ENCODE measurements around the gene PSMA6. TPM values are rescaled to one million over a fixed set of nuclear protein-coding genes. Genes with fewer than 3 reads are reported as not detected.

Gene PSMA6
- 100 to 1,000 TPM; 178 to 197 TPM for total RNA-seq

DNA sequence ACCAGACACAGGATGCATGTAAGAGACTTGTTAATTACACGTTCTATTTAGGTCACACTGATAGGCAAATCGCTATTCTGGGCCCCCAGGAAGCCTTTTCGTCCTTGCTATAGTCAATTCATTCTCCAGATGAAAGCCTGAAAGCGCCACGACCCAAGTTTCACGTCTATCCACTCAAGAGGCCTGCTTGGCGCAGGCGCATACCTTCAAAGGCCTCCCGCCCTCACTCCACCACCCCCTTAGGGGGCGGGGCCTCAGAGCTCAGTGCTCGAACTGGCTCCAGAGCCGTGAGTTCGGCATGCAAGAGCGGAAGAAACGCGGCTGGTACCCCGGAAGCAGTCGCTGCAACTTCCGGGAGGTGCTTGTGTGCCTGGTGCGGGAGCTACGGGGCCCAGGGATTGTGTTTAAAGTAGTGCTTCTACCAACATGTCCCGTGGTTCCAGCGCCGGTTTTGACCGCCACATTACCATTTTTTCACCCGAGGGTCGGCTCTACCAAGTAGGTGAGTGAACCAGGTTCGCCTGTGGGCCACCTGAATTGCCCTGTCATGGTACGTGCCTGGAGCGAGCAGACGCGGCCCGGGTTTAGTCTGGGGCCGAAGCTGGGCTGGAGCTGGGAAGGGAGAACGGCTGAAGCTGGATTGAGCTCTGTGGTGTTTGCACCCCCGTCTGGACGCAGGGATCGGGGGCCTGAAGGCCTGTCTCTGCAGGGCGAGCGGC, at the start of gene PSMA6:
TSS of gene PSMA6 (plus strand) at position 332 of the 719 bp plus-strand sequence. CDS start at position 427, 95 bp downstream.
- H3K4me1 ChIP-seq = peaks cover 19% of the 10 kb centered on the region
- TF ChIP-seq, protein P1, sequence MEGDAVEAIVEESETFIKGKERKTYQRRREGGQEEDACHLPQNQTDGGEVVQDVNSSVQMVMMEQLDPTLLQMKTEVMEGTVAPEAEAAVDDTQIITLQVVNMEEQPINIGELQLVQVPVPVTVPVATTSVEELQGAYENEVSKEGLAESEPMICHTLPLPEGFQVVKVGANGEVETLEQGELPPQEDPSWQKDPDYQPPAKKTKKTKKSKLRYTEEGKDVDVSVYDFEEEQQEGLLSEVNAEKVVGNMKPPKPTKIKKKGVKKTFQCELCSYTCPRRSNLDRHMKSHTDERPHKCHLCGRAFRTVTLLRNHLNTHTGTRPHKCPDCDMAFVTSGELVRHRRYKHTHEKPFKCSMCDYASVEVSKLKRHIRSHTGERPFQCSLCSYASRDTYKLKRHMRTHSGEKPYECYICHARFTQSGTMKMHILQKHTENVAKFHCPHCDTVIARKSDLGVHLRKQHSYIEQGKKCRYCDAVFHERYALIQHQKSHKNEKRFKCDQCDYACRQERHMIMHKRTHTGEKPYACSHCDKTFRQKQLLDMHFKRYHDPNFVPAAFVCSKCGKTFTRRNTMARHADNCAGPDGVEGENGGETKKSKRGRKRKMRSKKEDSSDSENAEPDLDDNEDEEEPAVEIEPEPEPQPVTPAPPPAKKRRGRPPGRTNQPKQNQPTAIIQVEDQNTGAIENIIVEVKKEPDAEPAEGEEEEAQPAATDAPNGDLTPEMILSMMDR (IDR thresholded peaks at IDR 0.05) = no peak
- H3K36me3 ChIP-seq = no peaks in the 10 kb centered on the region
- no peaks in the 10 kb centered on the region for H3K9me3 ChIP-seq
- H3K27ac ChIP-seq = peak within 1 kb of the TSS; percentile 83
- no peaks in the 10 kb centered on the region for H3K27me3 ChIP-seq
- peak within 1 kb of the TSS; percentile 94 to 97 for H3K9ac ChIP-seq (ENCODE audit: low read depth in 2 of 2, low read length in 2 of 2)
- peak; percentile 100 for DNase-seq
- intact Hi-C loops (cut with DNase I) = loop anchor here (2.0 kb wide), 1 partner anchor 113 kb away; the partner anchor contains the start of gene NFKBIA
- H3K4me3 ChIP-seq = peak within 1 kb of the TSS; percentile 54

DNA sequence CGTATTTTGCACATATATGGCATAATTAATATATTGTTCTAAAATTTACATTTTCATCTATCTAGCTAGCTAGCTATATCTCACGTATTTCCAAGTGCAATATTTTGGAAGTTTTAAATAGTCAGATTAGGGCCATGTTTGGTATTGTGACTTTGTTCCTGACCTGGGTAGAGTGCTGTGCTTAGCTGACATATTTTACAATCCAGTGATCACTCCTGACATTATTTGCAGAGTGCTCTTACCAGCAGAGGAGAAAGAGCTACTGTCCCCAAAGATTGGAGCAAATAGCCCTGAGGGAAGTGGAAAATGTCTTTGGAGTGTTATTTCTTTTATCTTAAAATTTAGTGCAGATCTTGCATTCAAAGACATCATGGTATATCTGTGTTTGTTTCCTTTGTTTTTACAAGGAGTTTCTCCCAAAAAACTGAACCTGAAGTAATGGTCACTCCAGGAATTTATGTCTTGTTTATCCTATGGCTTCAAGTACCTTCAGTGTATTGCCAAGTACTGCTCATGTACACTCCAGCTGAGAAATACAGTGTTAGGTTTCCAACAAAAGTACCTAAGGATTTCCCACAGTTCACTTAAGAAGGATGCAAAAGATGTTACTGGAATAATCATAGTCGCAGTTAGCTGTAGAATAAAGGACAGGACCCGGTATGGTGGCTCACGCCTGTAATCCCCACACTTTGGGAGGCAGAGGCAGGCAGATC, 49.4 kb upstream of the PSMA6 start:
- no peak for DNase-seq
- H3K9me3 ChIP-seq = no peaks in the 10 kb centered on the region
- no peaks in the 10 kb centered on the region for H3K4me1 ChIP-seq
- H3K4me3 ChIP-seq = no peak overlapping the region
- intact Hi-C loops (cut with DNase I) = no loop called here
- H3K27me3 ChIP-seq = no peaks in the 10 kb centered on the region
- no peak overlapping the region for H3K9ac ChIP-seq (ENCODE audit: low read depth in 2 of 2, low read length in 2 of 2)
- TF ChIP-seq, protein P1 (IDR thresholded peaks at IDR 0.05) = no peak
- no peak overlapping the region for H3K27ac ChIP-seq
- H3K36me3 ChIP-seq = no peaks in the 10 kb centered on the region

DNA sequence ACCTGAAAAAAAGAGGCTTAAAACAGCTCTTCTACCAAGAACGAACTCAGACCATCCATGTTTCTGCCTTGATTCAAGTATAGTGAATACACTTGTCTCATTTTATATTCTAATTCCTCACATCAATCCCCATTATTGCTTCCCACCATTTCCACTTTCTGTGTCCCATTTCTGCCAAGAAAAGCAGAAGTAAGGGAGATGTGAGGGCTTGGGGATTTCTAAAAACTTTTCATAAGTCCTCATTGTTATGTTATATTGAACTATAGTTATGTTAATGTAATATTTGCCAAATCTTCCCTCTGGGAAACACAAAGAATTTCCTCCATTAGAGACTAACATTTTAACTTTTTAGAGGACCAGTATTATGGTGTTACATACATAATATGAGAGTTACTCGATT, 48.2 kb upstream of the PSMA6 start:
- no peak for DNase-seq
- Histone ChIP-seq H3K4me3 (no peak overlapping the region), H3K9ac (ENCODE audit: low read depth in 2 of 2, low read length in 2 of 2) (no peak overlapping the region), H3K4me1 (no peaks in the 10 kb centered on the region), H3K36me3 (no peaks in the 10 kb centered on the region), H3K9me3 (no peaks in the 10 kb centered on the region), H3K27me3 (no peaks in the 10 kb centered on the region), H3K27ac (no peak overlapping the region)
- TF ChIP-seq, protein P1 (IDR thresholded peaks at IDR 0.05) = no peak
- intact Hi-C loops (cut with DNase I) = no loop called here

DNA sequence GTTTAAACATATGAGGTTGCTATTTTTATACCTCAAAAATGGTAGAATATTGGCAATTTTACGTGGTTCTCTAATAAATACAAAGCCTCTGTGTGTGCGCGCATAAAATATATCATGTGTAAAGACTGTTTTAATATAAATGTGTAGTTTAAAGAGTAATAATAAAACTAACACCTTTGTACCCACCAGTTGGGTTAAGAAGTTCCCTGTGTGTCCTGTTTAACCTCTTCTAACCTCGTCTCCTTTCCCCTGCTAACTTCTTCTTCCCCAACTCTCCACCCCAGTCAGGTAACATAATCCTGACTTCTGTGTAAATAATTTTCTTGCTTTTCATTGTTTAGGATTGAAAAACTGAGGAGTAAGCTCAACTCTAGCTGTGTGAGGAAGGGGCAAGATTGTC, 47.6 kb upstream of the PSMA6 start:
- intact Hi-C loops (cut with DNase I) = no loop called here
- no peaks in the 10 kb centered on the region for H3K36me3 ChIP-seq
- no peaks in the 10 kb centered on the region for H3K27me3 ChIP-seq
- H3K9me3 ChIP-seq = no peaks in the 10 kb centered on the region
- TF ChIP-seq, protein P1 (IDR thresholded peaks at IDR 0.05) = no peak
- H3K27ac ChIP-seq = no peak overlapping the region
- H3K4me1 ChIP-seq = no peaks in the 10 kb centered on the region
- H3K9ac ChIP-seq (ENCODE audit: low read depth in 2 of 2, low read length in 2 of 2) = no peak overlapping the region
- H3K4me3 ChIP-seq = no peak overlapping the region
- no peak for DNase-seq

DNA sequence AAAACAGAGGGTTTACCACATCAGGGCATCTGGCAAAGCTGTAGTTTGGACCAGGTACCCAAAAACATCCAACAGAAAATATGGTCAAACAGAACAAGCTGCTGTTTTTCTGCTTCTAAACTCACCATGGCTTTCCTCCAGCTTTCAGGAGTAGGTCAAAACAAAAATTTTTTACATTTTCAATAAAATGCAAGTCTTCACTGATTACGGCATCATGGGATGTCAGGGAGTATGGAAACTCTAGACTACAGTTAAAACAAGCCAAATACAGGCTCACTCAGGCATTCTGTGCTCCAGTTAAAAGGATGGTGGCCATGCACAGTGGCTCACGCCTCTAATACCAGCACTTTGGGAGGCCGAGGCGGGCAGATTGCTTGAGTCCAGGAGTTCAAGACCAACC, 47.1 kb upstream of the PSMA6 start:
- no peaks in the 10 kb centered on the region for H3K9me3 ChIP-seq
- H3K4me1 ChIP-seq = no peaks in the 10 kb centered on the region
- no peak overlapping the region for H3K9ac ChIP-seq (ENCODE audit: low read depth in 2 of 2, low read length in 2 of 2)
- H3K36me3 ChIP-seq = no peaks in the 10 kb centered on the region
- DNase-seq = no peak
- H3K4me3 ChIP-seq = no peak overlapping the region
- TF ChIP-seq, protein P1 (IDR thresholded peaks at IDR 0.05) = no peak
- intact Hi-C loops (cut with DNase I) = no loop called here
- H3K27me3 ChIP-seq = no peaks in the 10 kb centered on the region
- H3K27ac ChIP-seq = no peak overlapping the region

All from colonic mucosa (tissue), 4 donors.